Measurements from ENCODE around the gene YPEL1. TPM values are rescaled to one million over a fixed set of nuclear protein-coding genes. Genes with fewer than 3 reads are reported as not detected.

The YPEL1 gene
- total and polyA plus RNA-seq, 2 donors (not counting 1 experiment from before 2014, with no cell fraction given) = 14.9 to 17.0 TPM

DNA sequence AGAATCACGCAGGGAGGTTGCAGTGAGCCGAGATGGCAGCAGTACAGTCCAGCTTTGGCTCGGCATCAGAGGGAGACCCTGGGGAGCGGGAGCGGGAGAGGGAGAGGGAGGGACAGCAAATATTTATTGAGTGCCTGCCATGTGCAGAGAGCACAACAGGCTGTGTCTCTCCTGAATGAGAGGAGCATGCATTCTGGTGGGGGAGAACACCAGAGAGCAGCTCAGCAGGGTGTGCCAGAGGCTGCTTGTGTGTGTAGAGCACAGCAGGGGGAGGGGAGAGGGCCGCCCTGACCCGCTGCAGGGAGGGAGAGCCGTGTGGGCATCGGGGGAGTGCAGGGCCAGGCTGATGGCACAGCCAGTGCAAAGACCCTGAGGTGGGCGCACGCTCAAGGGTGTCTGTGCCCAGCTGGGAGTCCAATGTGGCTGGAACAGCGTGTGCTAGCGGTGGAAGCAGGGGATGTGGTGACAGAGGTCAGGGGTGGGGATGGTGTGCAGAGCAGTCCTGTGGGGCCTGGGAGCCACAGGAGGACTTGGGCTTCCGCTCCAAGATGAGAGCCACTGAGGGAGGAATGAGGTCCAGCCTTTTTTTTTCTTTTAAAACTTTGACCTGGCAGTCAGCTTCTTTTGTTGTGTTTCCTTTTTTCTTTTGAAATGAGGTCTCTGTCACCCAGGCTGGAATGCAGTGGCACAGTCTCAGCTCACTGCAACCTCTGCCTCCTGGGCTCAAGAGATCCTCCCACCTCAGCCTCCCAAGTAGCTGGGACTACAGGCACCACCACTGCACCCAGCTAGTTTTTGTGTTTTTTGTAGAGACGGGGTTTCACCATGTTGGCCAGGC is 57.8 kb downstream of the YPEL1 start:
- Histone ChIP-seq H3K9me3 (ENCODE audit: control extremely low read depth in 1 of 3, control insufficient read depth in 2 of 3, insufficient read depth in 1 of 3, low read length in 2 of 3) (no peaks in the 10 kb centered on the region), H2AFZ (ENCODE audit: insufficient read depth, low read depth, low read length, poor library complexity, severe bottlenecking) (no peak overlapping the region), H3K36me3 (replicated peaks in 1 of 2; ENCODE audit: control extremely low read depth in 1 of 2, control insufficient read depth in 1 of 2, extremely low read depth in 1 of 2, insufficient read depth in 2 of 2, low read length in 1 of 2) (peaks cover 0 to 52% of the 10 kb centered on the region in 2 experiments), H4K20me1 (ENCODE audit: control insufficient read depth, insufficient read depth, low read length, poor library complexity, severe bottlenecking) (peaks cover 29% of the 10 kb centered on the region), H3K9ac (ENCODE audit: low read length) (no peak overlapping the region), H3K27ac (ENCODE audit: low read length in 2 of 2) (no peak overlapping the region), H3K4me3 (ENCODE audit: control extremely low read depth in 1 of 5, extremely low read depth in 1 of 5, insufficient read depth in 1 of 5, low read depth in 2 of 5, low read length in 4 of 5) (no peak overlapping the region), H3K4me2 (replicated peaks; ENCODE audit: low read depth, low read length, poor library complexity, severe bottlenecking) (no peak overlapping the region), H3K27me3 (replicated peaks in 1 of 4; ENCODE audit: control extremely low read depth in 1 of 4, control insufficient read depth in 3 of 4, insufficient read depth in 4 of 4, low read length in 3 of 4) (no peaks in the 10 kb centered on the region), H3K4me1 (ENCODE audit: control insufficient read depth in 2 of 2, insufficient read depth in 2 of 2, low read length in 2 of 2) (no peaks in the 10 kb centered on the region), H3K79me2 (ENCODE audit: control insufficient read depth, insufficient read depth, low read length) (peaks cover 23% of the 10 kb centered on the region)
- Mint-ChIP-seq H3K4me1 (no peaks in the 10 kb centered on the region), H3K27me3 (no peaks in the 10 kb centered on the region), H3K9me3 (ENCODE audit: insufficient read depth) (no peaks in the 10 kb centered on the region), H3K4me3 (no peak overlapping the region), H3K27ac (no peak overlapping the region)
- no peak for TF ChIP-seq EZH2 (IDR thresholded peaks at IDR 0.05; ENCODE audit: borderline replicate concordance, insufficient read depth, low read depth, low read length, poor library complexity, severe bottlenecking)
- TF ChIP-seq, protein P1, sequence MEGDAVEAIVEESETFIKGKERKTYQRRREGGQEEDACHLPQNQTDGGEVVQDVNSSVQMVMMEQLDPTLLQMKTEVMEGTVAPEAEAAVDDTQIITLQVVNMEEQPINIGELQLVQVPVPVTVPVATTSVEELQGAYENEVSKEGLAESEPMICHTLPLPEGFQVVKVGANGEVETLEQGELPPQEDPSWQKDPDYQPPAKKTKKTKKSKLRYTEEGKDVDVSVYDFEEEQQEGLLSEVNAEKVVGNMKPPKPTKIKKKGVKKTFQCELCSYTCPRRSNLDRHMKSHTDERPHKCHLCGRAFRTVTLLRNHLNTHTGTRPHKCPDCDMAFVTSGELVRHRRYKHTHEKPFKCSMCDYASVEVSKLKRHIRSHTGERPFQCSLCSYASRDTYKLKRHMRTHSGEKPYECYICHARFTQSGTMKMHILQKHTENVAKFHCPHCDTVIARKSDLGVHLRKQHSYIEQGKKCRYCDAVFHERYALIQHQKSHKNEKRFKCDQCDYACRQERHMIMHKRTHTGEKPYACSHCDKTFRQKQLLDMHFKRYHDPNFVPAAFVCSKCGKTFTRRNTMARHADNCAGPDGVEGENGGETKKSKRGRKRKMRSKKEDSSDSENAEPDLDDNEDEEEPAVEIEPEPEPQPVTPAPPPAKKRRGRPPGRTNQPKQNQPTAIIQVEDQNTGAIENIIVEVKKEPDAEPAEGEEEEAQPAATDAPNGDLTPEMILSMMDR (IDR thresholded peaks at IDR 0.05) = no peak
- over 99% methylated on average over 14 of the region's 15 CpGs for WGBS (ENCODE audit: insufficient coverage)
- ChIA-PET CTCF (interaction anchor here (1.3 kb wide), 1 partner anchor 12 kb away, joined by 3 read pairs; no protein-coding TSS in a partner anchor), POLR2A (interaction anchor here (0.9 kb wide), 1 partner anchor 9 kb away, joined by 5 read pairs; no protein-coding TSS in a partner anchor)
- intact Hi-C loops (cut with micrococcal nuclease) = no loop called here
- DNase-seq = no peak
- no peak for ATAC-seq (ENCODE audit: low read depth)

DNA sequence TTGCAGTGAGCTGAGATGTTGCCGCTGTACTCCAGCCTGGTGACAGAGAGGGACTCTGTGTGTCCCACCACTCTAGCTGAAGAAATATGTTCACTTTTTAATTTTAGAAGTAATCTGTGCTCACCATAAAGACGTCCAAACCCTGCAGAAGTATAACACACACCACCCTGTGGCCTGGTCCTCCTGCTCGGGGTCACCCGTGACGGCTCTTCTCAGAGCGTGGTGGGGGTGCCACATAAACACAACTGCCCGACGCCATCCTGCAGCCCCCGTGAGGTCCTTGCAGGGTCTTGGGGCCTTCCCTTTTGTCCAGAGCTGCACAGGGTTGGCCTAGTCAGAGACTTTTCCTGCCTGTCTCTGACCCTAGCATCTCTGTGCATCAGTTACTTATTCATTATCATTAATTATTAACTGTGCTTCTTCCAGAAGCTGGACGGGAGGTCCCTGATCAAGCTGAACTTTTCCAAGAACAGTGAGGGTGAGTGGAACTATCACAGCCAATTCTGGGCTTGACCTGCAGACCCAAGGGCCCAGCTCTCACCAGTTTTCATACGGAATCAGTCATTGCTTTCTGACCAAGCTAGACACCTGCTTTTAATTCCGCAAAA is 60.9 kb downstream of the YPEL1 start:
- H3K79me2 ChIP-seq (ENCODE audit: control insufficient read depth, insufficient read depth, low read length) = peaks cover 30% of the 10 kb centered on the region
- ATAC-seq (ENCODE audit: low read depth) (no peak), DNase-seq (no peak)
- H3K9ac ChIP-seq (ENCODE audit: low read length) = no peak overlapping the region
- Mint-ChIP-seq H3K27me3 (no peaks in the 10 kb centered on the region), H3K4me1 (peaks cover 2% of the 10 kb centered on the region), H3K4me3 (no peak overlapping the region), H3K9me3 (ENCODE audit: insufficient read depth) (no peaks in the 10 kb centered on the region), H3K27ac (no peak overlapping the region)
- H4K20me1 ChIP-seq (ENCODE audit: control insufficient read depth, insufficient read depth, low read length, poor library complexity, severe bottlenecking) = peaks cover 51% of the 10 kb centered on the region
- H3K4me1 ChIP-seq (ENCODE audit: control insufficient read depth in 2 of 2, insufficient read depth in 2 of 2, low read length in 2 of 2) = no peaks in the 10 kb centered on the region
- ChIA-PET POLR2A (no interaction called here), CTCF (no interaction called here)
- H2AFZ ChIP-seq (ENCODE audit: insufficient read depth, low read depth, low read length, poor library complexity, severe bottlenecking) = no peak overlapping the region
- H3K9me3 ChIP-seq (ENCODE audit: control extremely low read depth in 1 of 3, control insufficient read depth in 2 of 3, insufficient read depth in 1 of 3, low read length in 2 of 3) = no peaks in the 10 kb centered on the region
- TF ChIP-seq EZH2 (IDR thresholded peaks at IDR 0.05; ENCODE audit: borderline replicate concordance, insufficient read depth, low read depth, low read length, poor library complexity, severe bottlenecking) = no peak
- TF ChIP-seq, protein P1 (IDR thresholded peaks at IDR 0.05) = no peak
- over 99% methylated on average over 11 of the region's 12 CpGs for WGBS (ENCODE audit: insufficient coverage)
- no peak overlapping the region for H3K4me3 ChIP-seq (ENCODE audit: control extremely low read depth in 1 of 5, extremely low read depth in 1 of 5, insufficient read depth in 1 of 5, low read depth in 2 of 5, low read length in 4 of 5)
- no peak overlapping the region for H3K27ac ChIP-seq (ENCODE audit: low read length in 2 of 2)
- H3K27me3 ChIP-seq (replicated peaks in 1 of 4; ENCODE audit: control extremely low read depth in 1 of 4, control insufficient read depth in 3 of 4, insufficient read depth in 4 of 4, low read length in 3 of 4) = no peaks in the 10 kb centered on the region
- peaks cover 7 to 59% of the 10 kb centered on the region in 2 experiments for H3K36me3 ChIP-seq (replicated peaks in 1 of 2; ENCODE audit: control extremely low read depth in 1 of 2, control insufficient read depth in 1 of 2, extremely low read depth in 1 of 2, insufficient read depth in 2 of 2, low read length in 1 of 2)
- no peak overlapping the region for H3K4me2 ChIP-seq (replicated peaks; ENCODE audit: low read depth, low read length, poor library complexity, severe bottlenecking)
- intact Hi-C loops (cut with micrococcal nuclease) = no loop called here

Data from B cell (primary cell).